Activated T-cell treated with anti-CD3 and anti-CD28 coated beads, Interleukin-2, amount 50 U/mL, for 72 hours (primary cell): ENCODE measurements around the gene ABTB2. TPM values are rescaled to one million over a fixed set of nuclear protein-coding genes. Genes with fewer than 3 reads are reported as not detected.

ENCODE experiments used
- ATAC-seq, 2 donors: fragments of 150-1000 bp; cut with Tn5 transposase; replicated peaks in 1 of 2; 2 replicates each; pipeline ENCODE4 v1.10.0; 2021; ENCODE audit warnings: moderate library complexity in 2 of 2, mild to moderate bottlenecking in 1 of 2
- DNase-seq, 2 donors: peaks; one replicate each; pipeline ENCODE4 v3.0.0; 2021 to 2022; ENCODE audit warnings: mixed read lengths in 1 of 2
- H3K27ac Mint-ChIP-seq: one replicate; pipeline ENCODE4 v1.8.0; 2022; ENCODE audit warnings: mild to moderate bottlenecking, moderate library complexity, mixed read lengths
- H3K27me3 Mint-ChIP-seq: one replicate; pipeline ENCODE4 v1.8.0; 2022; ENCODE audit warnings: low read depth, mixed read lengths
- H3K36me3 Mint-ChIP-seq, 2 donors: one replicate each; pipeline ENCODE4 v1.8.0; 2022; ENCODE audit warnings: mixed read lengths in 2 of 2, mild to moderate bottlenecking in 1 of 2; ENCODE audit not compliant: insufficient read depth in 2 of 2
- H3K4me1 Mint-ChIP-seq: one replicate; pipeline ENCODE4 v1.8.0; 2022; ENCODE audit warnings: low read depth, mixed read lengths
- H3K4me3 Mint-ChIP-seq, 2 donors: one replicate each; pipeline ENCODE4 v1.8.0; 2022; ENCODE audit warnings: mild to moderate bottlenecking in 2 of 2, mixed read lengths in 2 of 2, moderate library complexity in 2 of 2
- H3K9me3 Mint-ChIP-seq, 2 donors: one replicate each; pipeline ENCODE4 v1.8.0; 2022; ENCODE audit warnings: mixed read lengths in 2 of 2
- total RNA-seq, 2 donors: library from RNA; stranded (reverse); gene quantifications; one replicate each; pipeline ENCODE4 v1.2.3, GENCODE V29; 2022

ABTB2 gene
- total RNA-seq, 2 donors from 2014 or later: 2.2 to 5.6 TPM

- Mint-ChIP-seq H3K27ac (no peak overlapping the region), H3K4me3 (no peak overlapping the region), H3K9me3 (no peaks in the 10 kb centered on the region), H3K27me3 (no peaks in the 10 kb centered on the region), H3K36me3 (peaks cover 0 to 2% of the 10 kb centered on the region in 2 donors), H3K4me1 (peaks cover 39% of the 10 kb centered on the region)
- ATAC-seq (no peak), DNase-seq (no peak)
Observed at GRCh38 chr11:34162493-34162820, 195.4 kb downstream of the ABTB2 start.

DNA sequence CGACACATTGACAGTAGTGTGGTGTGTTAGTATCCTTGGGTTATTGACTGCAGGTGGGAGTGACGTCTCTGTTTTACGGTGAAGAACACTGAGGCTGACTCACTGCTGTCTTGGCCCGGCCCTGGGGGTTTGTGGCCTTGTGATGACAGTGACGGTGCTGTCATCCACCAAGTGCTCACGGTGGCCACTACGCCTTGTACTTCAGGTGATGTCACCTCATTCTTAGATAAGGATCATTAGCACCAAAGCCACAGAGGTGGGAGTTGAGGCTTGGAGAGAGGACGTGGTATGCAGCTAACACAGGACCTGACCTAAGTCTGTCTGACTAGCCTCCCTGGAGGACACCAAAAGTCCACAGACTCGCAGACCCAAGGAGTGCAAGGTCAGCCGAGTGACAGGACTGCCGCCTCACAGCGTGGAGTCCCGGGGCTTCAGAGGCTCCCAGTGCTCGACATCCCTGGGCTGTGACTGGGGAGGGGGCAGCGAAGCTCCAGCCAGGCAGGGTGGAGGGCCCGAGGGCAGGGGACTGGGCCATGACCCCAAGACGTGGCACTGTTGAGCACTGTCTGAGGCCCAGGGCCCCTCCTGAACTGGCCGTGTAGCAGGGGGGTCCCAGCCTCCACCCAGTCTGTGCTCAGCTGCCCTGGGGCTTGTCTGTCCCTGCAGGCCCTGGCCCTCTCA lies 195.9 kb downstream of the ABTB2 start:
- Mint-ChIP-seq H3K27ac (peak overlapping the region; percentile 19), H3K4me3 (no peak overlapping the region), H3K27me3 (no peaks in the 10 kb centered on the region), H3K4me1 (peaks cover 39% of the 10 kb centered on the region), H3K9me3 (no peaks in the 10 kb centered on the region), H3K36me3 (peaks cover 0 to 2% of the 10 kb centered on the region in 2 donors)
- peak; percentile 87 to 93 for ATAC-seq
- DNase-seq: peak; percentile 73 to 77

DNA sequence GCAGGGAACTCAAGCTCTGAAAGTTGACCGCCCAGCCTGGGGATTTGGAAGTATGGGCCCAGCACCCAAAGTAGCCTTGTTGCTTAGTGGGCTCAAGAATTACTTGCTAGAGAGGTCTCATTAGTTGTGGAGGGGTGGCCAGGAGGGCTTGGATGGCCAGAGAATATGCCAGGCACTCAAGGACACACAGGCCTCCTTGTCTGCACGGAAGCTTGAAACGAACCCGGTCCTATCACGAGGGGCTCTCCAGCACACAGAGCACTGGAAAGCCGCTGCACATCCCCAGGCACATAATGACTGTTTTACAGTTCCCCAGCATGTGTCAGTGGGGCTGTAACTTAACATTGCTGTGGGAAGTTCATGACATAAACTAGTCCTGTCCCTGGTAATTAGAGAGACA lies 196.4 kb downstream of the ABTB2 start:
- Mint-ChIP-seq H3K9me3 (no peaks in the 10 kb centered on the region), H3K4me3 (no peak overlapping the region), H3K36me3 (peaks cover 0 to 2% of the 10 kb centered on the region in 2 donors), H3K27me3 (no peaks in the 10 kb centered on the region), H3K27ac (no peak overlapping the region), H3K4me1 (peaks cover 39% of the 10 kb centered on the region)
- no peak for ATAC-seq
- DNase-seq: no peak

GRCh38 chr11:34160791-34161190 lies 197.0 kb downstream of the ABTB2 start:
- peaks cover 0 to 2% of the 10 kb centered on the region in 2 donors for H3K36me3 Mint-ChIP-seq
- ATAC-seq: no peak
- DNase-seq: no peak
- H3K9me3 Mint-ChIP-seq: no peaks in the 10 kb centered on the region
- no peaks in the 10 kb centered on the region for H3K27me3 Mint-ChIP-seq
- no peak overlapping the region for H3K27ac Mint-ChIP-seq
- no peak overlapping the region for H3K4me3 Mint-ChIP-seq
- peaks cover 39% of the 10 kb centered on the region for H3K4me1 Mint-ChIP-seq

GRCh38 chr11:34160049-34160721 lies 197.6 kb downstream of the ABTB2 start:
- DNase-seq (no peak), ATAC-seq (no peak)
- Mint-ChIP-seq H3K4me3 (no peak overlapping the region), H3K27ac (no peak overlapping the region), H3K9me3 (no peaks in the 10 kb centered on the region), H3K36me3 (peaks cover 0 to 2% of the 10 kb centered on the region in 2 donors), H3K27me3 (no peaks in the 10 kb centered on the region), H3K4me1 (peaks cover 39% of the 10 kb centered on the region)

GRCh38 chr11:34158661-34159060 lies 199.1 kb downstream of the ABTB2 start:
- Mint-ChIP-seq H3K27ac (no peak overlapping the region), H3K9me3 (no peaks in the 10 kb centered on the region), H3K4me3 (no peak overlapping the region), H3K4me1 (peaks cover 39% of the 10 kb centered on the region), H3K27me3 (no peaks in the 10 kb centered on the region), H3K36me3 (peaks cover 0 to 2% of the 10 kb centered on the region in 2 donors)
- DNase-seq (peak in 1 of 2 donors; percentile 38), ATAC-seq (peak; percentile 19 to 27)

DNA sequence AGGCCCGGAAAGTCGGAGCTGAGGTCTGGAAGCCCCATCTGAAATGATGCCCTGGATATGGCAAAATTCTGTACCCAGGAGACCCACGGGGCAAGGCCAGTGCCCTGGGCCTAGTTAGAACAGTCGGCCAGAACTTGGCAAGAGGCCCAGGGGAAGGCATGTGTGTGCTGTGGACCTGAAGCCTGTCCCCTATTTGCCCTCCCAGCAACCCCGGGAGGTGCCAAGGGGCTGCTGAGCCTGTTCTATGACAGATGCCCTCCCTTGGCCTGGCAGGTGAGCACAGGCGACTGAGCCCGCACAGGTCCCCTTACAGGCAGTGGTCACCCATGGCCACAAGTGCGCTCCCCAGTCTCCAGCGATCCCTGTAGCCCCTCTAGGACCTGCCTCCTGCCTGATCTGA lies 200.6 kb downstream of the ABTB2 start:
- no peaks in the 10 kb centered on the region for H3K27me3 Mint-ChIP-seq
- no peaks in the 10 kb centered on the region for H3K9me3 Mint-ChIP-seq
- ATAC-seq (no peak), DNase-seq (no peak)
- H3K36me3 Mint-ChIP-seq: peaks cover 0 to 2% of the 10 kb centered on the region in 2 donors
- H3K4me1 Mint-ChIP-seq: peaks cover 39% of the 10 kb centered on the region
- H3K27ac Mint-ChIP-seq: no peak overlapping the region
- H3K4me3 Mint-ChIP-seq: no peak overlapping the region

DNA sequence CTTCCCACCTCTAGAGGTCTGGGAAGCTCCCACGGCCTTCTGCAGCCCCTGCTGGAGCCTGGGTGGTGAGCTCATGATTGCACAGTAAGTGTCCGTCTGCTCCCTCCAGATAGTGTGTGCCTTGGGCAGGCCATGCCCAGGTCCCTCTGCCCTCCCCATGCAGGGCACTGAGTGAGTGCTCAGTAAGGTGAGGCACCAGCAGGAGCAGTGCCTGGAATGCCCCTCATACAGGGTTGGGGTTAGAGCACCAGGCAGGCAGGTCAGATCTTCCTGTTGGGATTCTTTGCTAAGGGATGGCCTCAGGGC lies 202.1 kb downstream of the ABTB2 start:
- ATAC-seq (no peak), DNase-seq (no peak)
- H3K4me3 Mint-ChIP-seq: no peak overlapping the region
- no peaks in the 10 kb centered on the region for H3K27me3 Mint-ChIP-seq
- H3K4me1 Mint-ChIP-seq: peaks cover 29% of the 10 kb centered on the region
- peaks cover 0 to 2% of the 10 kb centered on the region in 2 donors for H3K36me3 Mint-ChIP-seq
- H3K27ac Mint-ChIP-seq: no peak overlapping the region
- no peaks in the 10 kb centered on the region for H3K9me3 Mint-ChIP-seq

- H3K27me3 Mint-ChIP-seq: no peaks in the 10 kb centered on the region
- peaks cover 0 to 2% of the 10 kb centered on the region in 2 donors for H3K36me3 Mint-ChIP-seq
- no peak overlapping the region for H3K4me3 Mint-ChIP-seq
- peaks cover 27% of the 10 kb centered on the region for H3K4me1 Mint-ChIP-seq
- DNase-seq: no peak
- H3K27ac Mint-ChIP-seq: no peak overlapping the region
- H3K9me3 Mint-ChIP-seq: no peaks in the 10 kb centered on the region
- ATAC-seq: no peak
Observed at GRCh38 chr11:34155057-34155756, 202.6 kb downstream of the ABTB2 start.

DNA sequence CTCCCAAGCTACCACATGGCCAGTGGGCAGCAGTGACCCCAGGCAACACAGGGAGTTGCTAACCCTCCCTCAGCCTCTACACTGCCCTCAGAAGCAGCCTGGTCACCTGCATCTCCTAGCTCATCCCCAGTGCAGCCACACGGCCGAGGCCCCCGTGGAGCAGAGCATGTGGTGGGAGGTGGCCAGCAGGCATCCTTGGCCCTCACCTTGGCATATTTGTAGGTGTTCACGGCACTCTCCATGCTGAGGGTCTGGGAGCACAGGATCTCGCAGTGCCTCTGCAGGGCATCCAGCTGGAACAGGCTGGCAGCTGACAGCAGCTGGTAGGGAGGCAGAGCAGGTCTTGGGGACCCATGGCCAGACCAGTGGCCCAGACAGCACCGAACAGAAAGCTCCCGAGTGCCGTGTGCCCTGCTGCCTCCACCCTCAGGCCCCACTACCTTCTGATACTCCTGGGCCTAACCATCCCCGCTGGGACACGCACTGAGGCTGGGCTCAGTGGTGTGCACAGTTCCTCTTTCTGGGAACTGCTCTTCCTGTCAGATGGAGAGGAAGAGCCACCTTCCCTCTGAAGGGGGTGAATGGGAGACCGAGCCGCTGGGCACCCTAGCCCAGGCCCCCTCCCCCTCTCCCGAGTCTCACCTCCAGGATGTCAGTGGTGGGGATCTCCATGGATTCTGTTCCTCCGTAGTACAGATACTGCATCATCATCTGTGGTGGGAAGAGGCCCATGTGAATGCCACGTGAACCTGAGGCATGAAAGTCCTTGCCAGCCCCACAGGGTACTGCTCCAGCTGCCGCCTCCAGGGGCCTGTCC lies 203.5 kb downstream of the ABTB2 start:
- DNase-seq: no peak
- no peaks in the 10 kb centered on the region for H3K9me3 Mint-ChIP-seq
- H3K4me3 Mint-ChIP-seq: no peak overlapping the region
- H3K27ac Mint-ChIP-seq: no peak overlapping the region
- H3K36me3 Mint-ChIP-seq: peaks cover 0 to 2% of the 10 kb centered on the region in 2 donors
- H3K27me3 Mint-ChIP-seq: no peaks in the 10 kb centered on the region
- peaks cover 18% of the 10 kb centered on the region for H3K4me1 Mint-ChIP-seq
- no peak for ATAC-seq

DNA sequence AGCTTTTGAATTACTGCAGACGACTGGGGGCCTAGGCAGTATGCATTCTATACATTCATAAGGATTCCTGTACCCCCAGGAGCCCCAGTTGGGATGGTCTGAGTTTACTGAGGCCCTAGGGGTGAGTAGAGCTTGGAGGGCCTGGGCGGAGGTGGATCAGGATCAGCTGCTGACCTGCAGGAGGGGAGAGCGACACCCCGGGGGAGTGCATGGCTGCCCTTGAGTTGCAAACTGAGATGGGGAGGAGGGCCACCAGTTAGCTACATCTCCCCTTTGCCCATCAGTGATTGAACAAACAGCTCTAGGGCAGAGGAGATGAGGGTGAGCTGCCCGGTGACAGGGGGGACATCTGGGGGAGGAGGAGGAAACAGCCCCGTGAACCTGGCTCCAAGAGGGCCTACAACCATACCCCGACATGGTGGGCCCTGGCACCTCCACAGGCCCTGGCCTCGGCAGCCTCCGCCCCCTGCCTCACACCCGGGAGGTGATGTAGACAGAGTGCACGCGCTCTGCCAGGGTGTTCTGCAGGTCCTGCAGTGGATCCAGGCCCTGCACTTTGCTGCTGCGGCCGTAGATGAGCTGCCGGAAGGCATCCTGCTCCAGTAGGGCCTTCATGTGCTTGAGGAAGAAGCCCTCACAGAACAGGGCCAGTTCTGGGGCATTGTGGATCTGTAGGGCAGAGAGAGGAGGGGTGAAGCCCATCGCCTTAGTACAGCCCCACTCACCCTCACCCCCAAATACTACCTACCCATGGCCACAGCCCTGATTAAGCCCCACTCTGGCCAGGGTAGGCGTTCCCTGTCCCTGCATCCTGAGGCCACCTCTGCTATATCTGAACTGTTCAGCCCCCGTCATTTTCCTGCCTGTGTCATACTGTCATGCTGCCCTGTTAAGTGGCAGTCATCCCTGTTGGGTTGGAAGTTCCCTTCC lies 205.6 kb downstream of the ABTB2 start:
- peaks cover 0 to 1% of the 10 kb centered on the region in 2 donors for H3K36me3 Mint-ChIP-seq

GRCh38 chr11:34151166-34151565 lies 206.6 kb downstream of the ABTB2 start:
- H3K27me3 Mint-ChIP-seq: no peaks in the 10 kb centered on the region
- no peak for ATAC-seq
- DNase-seq: no peak
- no peaks in the 10 kb centered on the region for H3K9me3 Mint-ChIP-seq
- H3K4me3 Mint-ChIP-seq: no peak overlapping the region
- no peaks in the 10 kb centered on the region for H3K4me1 Mint-ChIP-seq
- H3K27ac Mint-ChIP-seq: no peak overlapping the region
- H3K36me3 Mint-ChIP-seq: peaks cover 3 to 6% of the 10 kb centered on the region in 2 donors

More for the DNA sequence above, 205.6 kb downstream of the ABTB2 start:
- DNase-seq (no peak), ATAC-seq (no peak)
- no peak overlapping the region for H3K4me3 Mint-ChIP-seq
- peak overlapping the region; percentile 6 for H3K27ac Mint-ChIP-seq
- H3K9me3 Mint-ChIP-seq: no peaks in the 10 kb centered on the region
- H3K4me1 Mint-ChIP-seq: no peaks in the 10 kb centered on the region
- no peaks in the 10 kb centered on the region for H3K27me3 Mint-ChIP-seq
